DMS79 treated with DMSO at 0.1 percent for 48 hours (cell line): Measurements from ENCODE around the gene ZNF764.
"Not testable (repeated sequence)": the region's sequence is repeated elsewhere in the genome, so short reads cannot be mapped to it uniquely, and the experiment has no call there.

ENCODE experiments used
- DNase-seq: peaks from one replicate; lab custom pipeline; 2025; lab: John Stamatoyannopoulos, UW

The ZNF764 gene

DNA sequence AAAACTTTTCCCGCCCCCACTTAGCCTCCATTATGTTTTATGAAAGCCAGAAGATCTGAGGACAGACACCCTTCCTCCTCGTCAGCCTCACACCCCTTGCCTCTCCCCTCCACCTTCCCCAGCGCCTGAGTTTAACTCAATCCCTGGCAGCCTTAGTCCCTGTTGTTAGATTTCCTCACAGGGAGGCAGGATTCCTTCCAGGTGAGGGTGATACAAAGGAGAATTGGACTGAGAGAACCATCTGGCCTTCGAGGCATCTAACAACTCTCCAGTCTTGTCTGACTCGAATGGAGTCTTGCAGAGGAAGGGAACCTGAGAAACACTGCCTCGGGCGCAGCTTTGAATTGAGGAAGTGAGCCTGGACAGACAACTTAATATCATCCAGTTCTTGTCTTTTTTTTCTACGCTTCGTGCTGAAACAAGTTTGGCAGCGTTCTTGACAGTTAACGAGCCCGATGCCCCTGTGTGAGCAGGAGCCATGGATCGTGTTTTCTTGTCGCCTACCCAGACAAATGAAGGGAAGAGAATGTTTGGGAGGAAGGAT is 30.5 kb downstream of the ZNF764 start:
- peak; percentile 74 for DNase-seq

GRCh38 chr16:30526823-30527634 is 31.1 kb downstream of the ZNF764 start:
- DNase-seq: peak; percentile 94

DNA sequence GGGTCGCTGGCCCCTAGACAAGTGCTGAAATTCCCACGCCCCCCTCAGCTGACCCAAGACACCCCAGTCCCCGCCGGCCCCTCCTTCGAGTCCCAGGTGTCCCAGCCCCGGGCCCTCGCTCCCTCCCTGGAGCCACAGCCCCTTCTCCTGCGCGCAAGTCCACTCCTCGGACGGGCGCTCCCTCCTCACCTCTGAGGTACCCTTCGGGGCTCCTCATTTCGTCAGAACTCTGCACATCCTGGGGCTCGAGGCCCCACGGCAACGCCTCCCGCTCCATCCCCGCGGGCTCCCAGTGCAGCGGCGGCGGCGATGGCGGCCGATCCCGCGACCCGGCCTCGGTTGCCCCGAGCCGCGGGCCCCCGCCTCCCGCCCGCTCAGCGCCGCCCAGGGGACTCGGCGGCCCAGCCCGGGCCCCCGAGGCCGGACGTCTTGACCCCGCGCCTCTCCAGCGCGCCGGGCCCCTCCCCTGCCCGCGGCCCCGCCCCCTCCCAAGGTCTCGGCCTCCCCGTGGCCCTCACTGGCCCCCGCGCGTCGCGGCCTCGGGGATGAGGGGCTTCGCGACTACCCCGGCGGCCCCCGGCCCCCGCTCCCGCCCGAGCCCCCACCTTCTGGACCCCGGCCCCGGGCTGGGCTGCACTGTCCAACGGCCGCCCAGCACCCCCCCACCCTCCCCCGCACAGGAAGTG is 31.9 kb downstream of the ZNF764 start, which contains the start of gene ZNF768:
Gene ZNF768, minus strand, starts transcription at position 430 of the 686 bp plus-strand sequence. Its CDS starts 153 bp downstream, at position 277.
- no peak for DNase-seq

DNA sequence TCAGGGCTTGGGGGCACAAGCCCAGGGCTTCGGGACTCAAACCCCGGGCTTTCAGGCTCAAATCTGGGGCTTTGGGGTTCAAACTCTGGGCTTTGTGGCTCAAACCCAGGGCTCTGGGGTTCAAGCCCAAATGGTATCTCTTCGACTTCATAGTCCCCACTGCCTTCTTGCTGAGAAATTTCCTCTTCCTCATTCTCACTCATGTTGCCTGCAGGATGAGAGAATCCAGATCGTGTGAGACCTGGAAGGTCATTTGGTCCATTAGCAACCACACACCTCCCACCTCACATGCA is 32.4 kb downstream of the ZNF764 start:
- no peak for DNase-seq

- no peak for DNase-seq
These were observed 33.3 kb downstream of the ZNF764 start for GRCh38 chr16:30524575-30525568.

DNA sequence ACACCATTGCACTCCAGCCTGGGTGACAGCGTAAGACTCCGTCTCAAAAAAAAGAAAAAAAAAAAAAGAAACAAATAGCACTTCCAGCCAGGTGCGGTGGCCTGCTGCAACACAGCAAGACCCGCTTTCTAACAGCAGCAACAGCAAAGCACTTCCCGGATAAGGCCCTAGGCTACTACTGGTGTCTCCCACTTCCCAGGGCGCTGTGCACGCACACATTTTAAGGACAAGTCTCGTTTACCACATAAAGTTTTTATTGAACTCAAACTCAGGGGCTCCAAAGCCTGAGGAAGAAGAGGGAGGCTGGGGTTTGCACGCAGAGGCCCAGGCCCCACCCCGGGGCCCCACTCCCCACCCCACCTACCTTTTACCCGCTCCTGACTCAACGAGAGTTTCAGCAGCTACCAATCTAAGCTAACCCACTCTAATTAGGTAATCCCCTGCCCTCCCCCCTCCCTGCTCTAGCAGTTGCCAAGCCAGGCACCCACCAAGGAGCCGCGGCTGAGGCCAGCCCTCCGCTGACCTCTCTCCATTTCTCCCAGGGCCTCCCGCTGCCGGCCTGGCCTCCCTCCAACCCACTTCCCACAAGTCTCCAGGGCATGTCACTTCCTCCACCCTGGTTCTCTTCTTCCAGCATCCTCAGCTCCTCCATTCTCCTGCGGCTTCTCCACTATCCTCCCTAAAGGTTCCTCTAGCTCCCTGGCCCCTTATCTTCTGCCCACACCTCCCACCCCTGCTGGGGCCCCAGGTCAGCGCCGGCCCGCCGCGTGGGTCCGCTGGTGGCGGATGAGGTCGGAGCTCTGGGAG is 34.2 kb downstream of the ZNF764 start:
- DNase-seq: no peak

GRCh38 chr16:30522702-30523463 is 35.3 kb downstream of the ZNF764 start:
- not testable (repeated sequence) for DNase-seq

DNA sequence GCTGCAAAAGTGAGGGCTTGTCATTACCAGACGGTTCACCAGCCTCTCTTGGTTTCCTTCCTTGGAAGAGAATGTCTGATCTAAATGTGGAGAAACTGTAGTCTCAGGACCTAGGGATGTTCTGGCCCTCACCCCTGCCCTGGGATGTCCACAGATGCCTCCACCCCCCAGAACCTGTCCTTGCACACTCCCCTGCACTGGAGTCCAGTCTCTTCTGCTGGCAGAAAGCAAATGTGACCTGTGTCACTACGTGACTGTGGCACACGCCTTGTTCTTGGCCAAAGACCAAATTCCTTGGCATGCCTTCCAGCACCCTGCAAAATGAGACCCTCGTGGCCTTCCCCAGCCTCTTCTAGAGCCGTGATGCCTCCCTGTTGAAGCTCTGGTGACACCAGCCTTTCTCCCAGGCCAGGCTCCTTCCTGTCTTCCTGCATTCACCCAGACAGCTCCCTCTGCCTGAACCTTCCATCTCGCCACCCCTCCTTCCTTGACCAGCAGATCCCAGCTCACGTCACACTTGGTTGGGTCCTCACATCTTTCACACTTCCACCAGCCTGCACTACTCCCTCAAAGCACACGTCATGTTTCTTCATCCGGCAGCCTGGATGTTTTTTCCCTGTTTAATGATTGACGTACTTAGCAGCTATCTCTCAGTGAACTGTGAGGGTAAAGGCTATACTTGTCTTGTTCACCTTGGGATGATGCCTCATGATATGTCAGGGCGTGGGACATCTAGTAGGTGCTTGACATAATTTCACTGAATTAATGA is 36.1 kb downstream of the ZNF764 start:
- no peak for DNase-seq

DNA sequence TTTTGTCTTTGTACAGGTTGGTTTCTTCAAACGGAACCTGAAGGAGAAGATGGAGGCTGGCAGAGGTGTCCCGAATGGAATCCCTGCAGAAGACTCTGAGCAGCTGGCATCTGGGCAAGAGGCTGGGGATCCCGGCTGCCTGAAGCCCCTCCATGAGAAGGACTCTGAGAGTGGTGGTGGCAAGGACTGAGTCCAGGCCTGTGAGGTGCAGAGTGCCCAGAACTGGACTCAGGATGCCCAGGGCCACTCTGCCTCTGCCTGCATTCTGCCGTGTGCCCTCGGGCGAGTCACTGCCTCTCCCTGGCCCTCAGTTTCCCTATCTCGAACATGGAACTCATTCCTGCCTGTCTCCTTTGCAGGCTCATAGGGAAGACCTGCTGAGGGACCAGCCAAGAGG is 36.7 kb downstream of the ZNF764 start:
- DNase-seq: no peak

GRCh38 chr16:30519120-30520049 is 38.8 kb downstream of the ZNF764 start:
- no peak for DNase-seq

DNA sequence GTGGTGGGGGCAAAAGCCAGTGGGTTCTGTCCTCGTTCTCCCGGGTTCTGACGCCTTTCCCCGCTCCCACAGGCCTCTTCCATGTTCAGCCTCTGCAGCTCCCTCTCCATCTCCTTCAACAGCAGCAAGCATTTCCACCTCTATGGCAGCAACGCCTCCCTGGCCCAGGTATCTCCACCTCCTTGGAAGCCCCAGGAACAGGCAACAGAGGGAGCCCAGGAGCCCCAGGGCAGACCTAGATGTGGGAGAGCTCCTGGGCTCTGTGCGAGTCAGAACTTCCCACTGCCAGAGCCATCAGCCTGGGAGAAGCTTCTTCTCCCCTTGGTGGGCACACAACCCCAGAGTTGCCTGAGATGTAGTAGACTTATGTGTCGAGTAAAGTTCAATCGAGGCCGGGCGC is 39.6 kb downstream of the ZNF764 start:
- no peak for DNase-seq

- DNase-seq: no peak
These were observed 42.9 kb downstream of the ZNF764 start for GRCh38 chr16:30515275-30515674.

DNA sequence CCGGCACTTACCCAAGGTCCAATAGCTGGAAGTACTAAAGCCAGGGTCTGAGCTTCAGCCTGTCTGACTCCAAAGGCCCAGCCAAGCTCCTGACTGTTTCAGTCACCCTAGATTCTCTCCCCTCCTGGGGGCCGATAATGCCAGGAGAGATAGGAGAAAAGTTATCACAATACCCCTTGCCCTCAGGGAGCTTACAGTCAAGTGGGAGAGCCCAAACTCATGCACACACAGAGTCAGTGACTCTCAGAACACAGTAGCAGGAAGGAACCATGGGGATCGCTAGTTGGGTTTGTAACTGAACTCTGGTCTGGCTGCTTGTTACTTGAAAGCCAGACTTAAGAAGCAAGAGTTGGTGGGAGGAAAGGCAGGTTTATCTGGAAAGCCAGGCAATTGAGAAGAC is 46.7 kb downstream of the ZNF764 start:
- DNase-seq: no peak

DNA sequence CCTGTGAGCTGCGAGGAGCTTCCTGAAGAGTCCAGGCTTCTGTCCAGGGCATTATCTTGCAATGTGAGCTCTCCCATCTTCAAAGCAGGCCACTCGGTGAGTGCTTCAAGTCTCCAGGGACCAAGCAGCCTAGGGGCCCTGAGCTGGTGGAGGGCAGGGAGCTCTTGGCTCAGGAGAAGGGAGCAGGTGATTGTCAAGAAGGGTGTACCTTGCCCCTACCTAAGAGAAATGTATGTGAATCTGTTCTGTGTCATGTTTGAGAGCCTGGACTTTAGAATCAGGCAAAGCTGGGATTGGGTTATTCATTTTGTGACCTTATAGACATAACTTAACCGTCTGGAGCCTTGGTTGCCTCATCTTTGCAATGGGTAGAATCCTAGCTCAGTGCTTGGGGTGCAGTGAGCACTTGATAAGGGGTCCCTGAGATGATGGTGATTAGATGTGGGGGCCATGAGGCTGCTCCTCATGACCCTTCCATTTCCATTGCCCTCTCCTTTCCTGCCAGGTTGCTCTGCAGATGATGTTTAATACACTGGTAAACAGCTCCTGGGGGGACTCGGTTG is 47.7 kb downstream of the ZNF764 start:
- no peak for DNase-seq

GRCh38 chr16:30509081-30509765 is 49.0 kb downstream of the ZNF764 start:
- no peak for DNase-seq
